COLO829 (cell line): Measurements from ENCODE around the gene CDO1.

Experiments used
- DNase-seq: peaks from one replicate; pipeline ENCODE4 v3.0.0; 2012; ENCODE audit warnings: low spot score

CDO1 gene

GRCh38 chr5:115785381-115786065 lies 30.9 kb downstream of the CDO1 start:
- DNase-seq = no peak

- DNase-seq = no peak
Observed at GRCh38 chr5:115778417-115778816, 38.0 kb downstream of the CDO1 start.

- no peak for DNase-seq
Observed at GRCh38 chr5:115776989-115777388, 39.5 kb downstream of the CDO1 start.

- DNase-seq = no peak
Observed at GRCh38 chr5:115775999-115776398, 40.5 kb downstream of the CDO1 start.

GRCh38 chr5:115774684-115775083 lies 41.8 kb downstream of the CDO1 start:
- DNase-seq = no peak

- no peak for DNase-seq
Observed at GRCh38 chr5:115772731-115773475, 43.6 kb downstream of the CDO1 start.

- DNase-seq = no peak
Observed at GRCh38 chr5:115770466-115770865, 46.0 kb downstream of the CDO1 start.

- no peak for DNase-seq
Observed at GRCh38 chr5:115767424-115767823, 49.0 kb downstream of the CDO1 start.

GRCh38 chr5:115766608-115767007 lies 49.9 kb downstream of the CDO1 start:
- no peak for DNase-seq

GRCh38 chr5:115758356-115758755 lies 58.1 kb downstream of the CDO1 start:
- no peak for DNase-seq

- DNase-seq = no peak
Observed at GRCh38 chr5:115755675-115756074, 60.8 kb downstream of the CDO1 start.
